ENCODE results near the gene LAMA4.

LAMA4 gene

DNA sequence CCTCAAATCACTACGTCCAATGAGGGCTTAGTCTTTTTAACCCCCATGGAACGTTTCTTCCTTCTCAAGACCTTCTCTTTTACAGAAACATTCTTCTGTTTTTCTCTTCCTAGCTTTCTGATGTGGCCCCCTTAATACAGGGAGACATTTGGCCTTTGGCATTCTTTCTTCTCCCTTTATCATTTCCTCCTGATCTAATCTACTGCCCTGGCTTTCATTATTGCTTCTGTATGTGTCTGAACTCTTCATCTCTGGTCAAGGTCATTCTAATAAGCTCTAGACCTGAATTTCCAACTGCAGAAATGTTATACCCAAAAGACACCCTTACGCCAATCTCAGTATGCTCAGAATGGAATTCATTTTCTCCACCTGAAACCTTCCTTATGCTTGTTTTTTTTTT is 18.4 kb upstream of the LAMA4 start:
- TF ChIP-seq ZFX (IDR thresholded peaks at IDR 0.05; ENCODE audit: borderline replicate concordance) = no peak
- TF ChIP-seq, protein P1, sequence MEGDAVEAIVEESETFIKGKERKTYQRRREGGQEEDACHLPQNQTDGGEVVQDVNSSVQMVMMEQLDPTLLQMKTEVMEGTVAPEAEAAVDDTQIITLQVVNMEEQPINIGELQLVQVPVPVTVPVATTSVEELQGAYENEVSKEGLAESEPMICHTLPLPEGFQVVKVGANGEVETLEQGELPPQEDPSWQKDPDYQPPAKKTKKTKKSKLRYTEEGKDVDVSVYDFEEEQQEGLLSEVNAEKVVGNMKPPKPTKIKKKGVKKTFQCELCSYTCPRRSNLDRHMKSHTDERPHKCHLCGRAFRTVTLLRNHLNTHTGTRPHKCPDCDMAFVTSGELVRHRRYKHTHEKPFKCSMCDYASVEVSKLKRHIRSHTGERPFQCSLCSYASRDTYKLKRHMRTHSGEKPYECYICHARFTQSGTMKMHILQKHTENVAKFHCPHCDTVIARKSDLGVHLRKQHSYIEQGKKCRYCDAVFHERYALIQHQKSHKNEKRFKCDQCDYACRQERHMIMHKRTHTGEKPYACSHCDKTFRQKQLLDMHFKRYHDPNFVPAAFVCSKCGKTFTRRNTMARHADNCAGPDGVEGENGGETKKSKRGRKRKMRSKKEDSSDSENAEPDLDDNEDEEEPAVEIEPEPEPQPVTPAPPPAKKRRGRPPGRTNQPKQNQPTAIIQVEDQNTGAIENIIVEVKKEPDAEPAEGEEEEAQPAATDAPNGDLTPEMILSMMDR (IDR thresholded peaks at IDR 0.05) = no peak

DNA sequence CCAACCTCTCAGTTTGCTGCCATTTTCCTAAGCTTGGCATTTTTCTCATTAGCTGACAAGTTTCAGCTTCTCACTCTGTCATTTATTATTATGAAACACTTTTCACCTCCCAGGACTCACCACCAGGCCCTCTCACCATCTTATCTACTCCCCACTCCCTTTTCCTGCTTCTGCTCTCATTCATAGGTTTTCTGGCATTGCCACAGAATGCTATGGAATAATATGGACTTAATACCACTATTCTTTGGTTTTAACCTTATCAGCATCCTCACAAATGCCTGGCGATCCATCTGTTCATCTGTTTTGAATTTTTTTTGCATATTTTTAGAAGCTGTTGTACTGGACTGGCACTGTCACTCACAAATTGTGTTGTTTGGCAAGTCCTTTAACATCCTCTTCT is 16.4 kb upstream of the LAMA4 start:
- H3K27ac ChIP-seq = no peak overlapping the region
- TF ChIP-seq, protein P1 (IDR thresholded peaks at IDR 0.05) = no peak
- TF ChIP-seq ZFX (IDR thresholded peaks at IDR 0.05; ENCODE audit: borderline replicate concordance) = no peak

More for the DNA sequence above, 18.4 kb upstream of the LAMA4 start:
- no peak overlapping the region for H3K27ac ChIP-seq

GRCh38 chr6:112269979-112270566 is 15.7 kb upstream of the LAMA4 start:
- no peak for TF ChIP-seq ZFX (IDR thresholded peaks at IDR 0.05; ENCODE audit: borderline replicate concordance)
- TF ChIP-seq, protein P1 (IDR thresholded peaks at IDR 0.05) = no peak
- H3K27ac ChIP-seq = no peak overlapping the region

- TF ChIP-seq, protein P1 (IDR thresholded peaks at IDR 0.05) = peak; percentile 20
- TF ChIP-seq ZFX (IDR thresholded peaks at IDR 0.05; ENCODE audit: borderline replicate concordance) = no peak
- no peak overlapping the region for H3K27ac ChIP-seq
Measured at GRCh38 chr6:112269114-112269513, 14.7 kb upstream of the LAMA4 start.

DNA sequence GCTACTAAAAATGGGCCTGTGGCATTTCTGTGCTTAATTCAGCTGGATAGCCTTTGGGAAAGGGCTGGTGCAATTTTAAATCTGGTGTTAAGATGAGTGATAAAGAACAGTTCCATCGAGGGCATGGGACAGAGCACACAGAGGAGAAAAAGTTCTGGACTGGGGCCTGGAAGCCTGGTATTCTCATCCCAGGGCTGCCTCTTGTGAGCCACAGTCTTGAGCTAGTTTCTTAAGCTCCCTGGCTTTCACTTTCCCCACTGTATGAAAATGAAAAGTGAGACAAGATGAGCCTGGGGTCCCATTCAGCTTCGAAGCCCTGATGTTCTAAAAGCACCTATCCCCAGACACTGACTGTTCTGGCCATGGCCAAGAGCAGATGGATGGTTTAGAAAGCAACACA is 14.3 kb upstream of the LAMA4 start:
- TF ChIP-seq, protein P1 (IDR thresholded peaks at IDR 0.05) = no peak
- TF ChIP-seq ZFX (IDR thresholded peaks at IDR 0.05; ENCODE audit: borderline replicate concordance) = no peak

DNA sequence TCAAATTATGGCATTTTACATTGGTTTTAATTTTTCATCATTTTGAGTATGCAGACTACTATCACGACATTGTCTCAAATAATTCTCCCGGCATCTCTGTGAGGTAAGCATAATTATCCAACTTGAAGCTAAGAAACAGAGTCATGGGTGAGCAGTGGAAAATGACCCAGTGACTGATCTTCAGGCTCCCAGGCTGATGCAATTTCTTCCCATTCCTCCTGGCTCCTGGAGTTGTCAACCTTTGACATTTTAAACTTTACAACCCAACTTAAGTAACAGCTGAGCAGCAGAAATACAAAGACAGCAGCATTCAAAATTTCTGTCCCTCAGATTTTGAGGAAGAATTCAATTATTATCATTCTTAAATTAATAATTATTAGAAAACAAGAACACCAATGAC is 13.7 kb upstream of the LAMA4 start:
- no peak for TF ChIP-seq ZFX (IDR thresholded peaks at IDR 0.05; ENCODE audit: borderline replicate concordance)
- TF ChIP-seq, protein P1 (IDR thresholded peaks at IDR 0.05) = no peak
- H3K27ac ChIP-seq = no peak overlapping the region

More for the DNA sequence above, 14.3 kb upstream of the LAMA4 start:
- H3K27ac ChIP-seq = no peak overlapping the region

- no peak overlapping the region for H3K27ac ChIP-seq
- TF ChIP-seq, protein P1 (IDR thresholded peaks at IDR 0.05) = no peak
- no peak for TF ChIP-seq ZFX (IDR thresholded peaks at IDR 0.05; ENCODE audit: borderline replicate concordance)
Measured at GRCh38 chr6:112266331-112266730, 12.0 kb upstream of the LAMA4 start.
